GM12801 (cell line): ENCODE data around the gene CHML.

ENCODE experiments used
- CTCF ChIP-seq: IDR thresholded peaks from one replicate; pipeline ENCODE4 v1.5.1; 2011; ENCODE audit warnings: control low read depth; ENCODE audit not compliant: insufficient read length; ENCODE audit errors: extremely low read depth

CHML gene

GRCh38 chr1:241606544-241606943, 33.6 kb downstream of the CHML start:
- TF ChIP-seq CTCF = no peak

- no peak for TF ChIP-seq CTCF
Measured at GRCh38 chr1:241605146-241605805, 34.9 kb downstream of the CHML start.

- TF ChIP-seq CTCF = no peak
Measured at GRCh38 chr1:241603731-241604245, 36.4 kb downstream of the CHML start.

- TF ChIP-seq CTCF = no peak
Measured at GRCh38 chr1:241600496-241600901, 39.7 kb downstream of the CHML start.

GRCh38 chr1:241598249-241598648, 41.9 kb downstream of the CHML start:
- TF ChIP-seq CTCF = no peak

GRCh38 chr1:241596633-241597032, 43.5 kb downstream of the CHML start:
- TF ChIP-seq CTCF = no peak

- no peak for TF ChIP-seq CTCF
Measured at GRCh38 chr1:241593186-241593585, 47.0 kb downstream of the CHML start.
